ENCODE measurements around the gene TTC39A.

The TTC39A gene

DNA sequence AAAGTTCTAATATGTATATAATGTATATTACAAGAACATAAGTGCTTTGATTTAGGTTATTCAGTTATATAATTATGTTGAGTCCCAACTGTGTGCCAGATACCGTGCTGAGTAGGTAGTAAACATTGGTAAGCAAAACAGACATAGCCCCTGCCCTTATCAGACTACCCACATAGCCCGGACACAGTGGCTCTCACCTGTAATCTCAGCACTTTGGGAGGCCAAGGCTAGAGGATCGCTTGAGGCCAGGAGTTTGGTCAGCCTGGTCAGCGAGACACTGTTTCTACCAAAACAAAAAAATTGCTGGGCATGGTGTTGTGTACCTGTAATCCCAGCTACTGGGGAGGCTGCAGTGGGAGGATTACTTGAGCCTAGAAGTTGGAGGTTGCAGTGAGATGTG lies 63.6 kb downstream of the TTC39A start:
- no peak overlapping the region for H3K4me3 ChIP-seq (ENCODE audit: control insufficient read depth, low read depth, low read length)
- TF ChIP-seq, protein P1, sequence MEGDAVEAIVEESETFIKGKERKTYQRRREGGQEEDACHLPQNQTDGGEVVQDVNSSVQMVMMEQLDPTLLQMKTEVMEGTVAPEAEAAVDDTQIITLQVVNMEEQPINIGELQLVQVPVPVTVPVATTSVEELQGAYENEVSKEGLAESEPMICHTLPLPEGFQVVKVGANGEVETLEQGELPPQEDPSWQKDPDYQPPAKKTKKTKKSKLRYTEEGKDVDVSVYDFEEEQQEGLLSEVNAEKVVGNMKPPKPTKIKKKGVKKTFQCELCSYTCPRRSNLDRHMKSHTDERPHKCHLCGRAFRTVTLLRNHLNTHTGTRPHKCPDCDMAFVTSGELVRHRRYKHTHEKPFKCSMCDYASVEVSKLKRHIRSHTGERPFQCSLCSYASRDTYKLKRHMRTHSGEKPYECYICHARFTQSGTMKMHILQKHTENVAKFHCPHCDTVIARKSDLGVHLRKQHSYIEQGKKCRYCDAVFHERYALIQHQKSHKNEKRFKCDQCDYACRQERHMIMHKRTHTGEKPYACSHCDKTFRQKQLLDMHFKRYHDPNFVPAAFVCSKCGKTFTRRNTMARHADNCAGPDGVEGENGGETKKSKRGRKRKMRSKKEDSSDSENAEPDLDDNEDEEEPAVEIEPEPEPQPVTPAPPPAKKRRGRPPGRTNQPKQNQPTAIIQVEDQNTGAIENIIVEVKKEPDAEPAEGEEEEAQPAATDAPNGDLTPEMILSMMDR (IDR thresholded peaks at IDR 0.05; ENCODE audit: control insufficient read depth, insufficient read depth, low read depth, low read length, missing control alignments), result no peak
- DNase-seq (ENCODE audit: low read depth), result no peak

DNA sequence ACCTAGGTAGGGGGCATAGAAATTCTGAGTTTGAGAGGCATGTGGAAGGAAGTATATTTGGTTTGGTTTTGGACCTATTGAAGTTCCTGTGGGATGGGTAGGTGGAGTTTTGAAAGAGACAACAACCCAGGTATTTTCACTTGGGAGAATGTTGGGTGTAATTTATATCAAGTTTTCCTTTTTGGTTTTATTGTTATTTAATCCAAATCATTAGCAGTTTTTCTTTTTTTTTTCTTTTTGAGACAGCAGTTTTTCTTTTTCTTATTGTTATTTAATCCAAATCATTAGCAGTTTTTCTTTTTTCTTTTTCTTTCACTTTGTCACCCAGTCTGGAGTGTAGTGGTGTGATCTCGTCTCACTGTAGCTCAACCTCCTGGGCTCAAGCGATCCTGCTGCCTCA lies 64.2 kb downstream of the TTC39A start:
- TF ChIP-seq, protein P1 (IDR thresholded peaks at IDR 0.05; ENCODE audit: control insufficient read depth, insufficient read depth, low read depth, low read length, missing control alignments), result no peak
- no peak overlapping the region for H3K4me3 ChIP-seq (ENCODE audit: control insufficient read depth, low read depth, low read length)
- no peak for DNase-seq (ENCODE audit: low read depth)

DNA sequence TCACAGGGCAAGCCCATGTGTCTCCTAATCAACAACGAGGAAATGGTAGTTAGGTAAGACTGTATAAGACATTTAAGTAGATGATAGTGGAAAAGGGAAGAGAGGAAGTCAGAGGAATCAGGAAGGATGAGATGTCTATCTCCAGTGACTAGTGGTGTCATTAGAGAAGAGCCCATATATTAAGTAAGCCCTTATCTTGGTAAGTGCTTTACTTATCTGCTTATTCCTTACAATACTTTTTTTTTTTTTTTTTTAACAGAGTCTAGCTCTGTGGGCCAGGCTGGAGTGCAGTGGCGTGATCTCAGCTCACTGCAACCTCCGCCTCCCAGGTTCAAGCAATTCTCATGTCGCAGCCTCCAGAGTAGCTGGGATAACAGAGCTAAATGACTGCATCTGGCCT lies 64.7 kb downstream of the TTC39A start:
- DNase-seq (ENCODE audit: low read depth), result no peak
- TF ChIP-seq, protein P1 (IDR thresholded peaks at IDR 0.05; ENCODE audit: control insufficient read depth, insufficient read depth, low read depth, low read length, missing control alignments), result no peak

DNA sequence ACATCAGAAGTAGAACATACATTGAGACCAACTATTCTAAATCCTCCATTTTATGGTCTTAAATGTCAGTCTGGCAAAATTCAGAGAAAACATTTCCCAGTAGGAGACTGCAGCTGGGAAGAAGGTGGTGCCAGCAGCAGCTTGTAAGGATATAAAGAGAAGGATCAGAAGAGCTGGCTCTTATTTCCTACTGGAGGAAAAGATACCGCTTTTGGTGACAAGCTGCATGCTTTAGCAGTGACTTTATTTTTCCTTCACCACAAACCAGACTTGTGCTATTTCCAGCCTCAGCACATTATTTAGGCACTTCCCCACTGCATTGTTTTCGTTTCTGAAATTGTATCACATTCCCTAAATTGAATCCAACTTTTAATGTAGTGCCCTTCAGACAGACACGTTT lies 65.9 kb downstream of the TTC39A start:
- TF ChIP-seq, protein P1 (IDR thresholded peaks at IDR 0.05; ENCODE audit: control insufficient read depth, insufficient read depth, low read depth, low read length, missing control alignments), result no peak
- H3K4me3 ChIP-seq (ENCODE audit: control insufficient read depth, low read depth, low read length), result no peak overlapping the region
- DNase-seq (ENCODE audit: low read depth), result peak; percentile 87

More for the DNA sequence above, 64.7 kb downstream of the TTC39A start:
- H3K4me3 ChIP-seq (ENCODE audit: control insufficient read depth, low read depth, low read length), result no peak overlapping the region

DNA sequence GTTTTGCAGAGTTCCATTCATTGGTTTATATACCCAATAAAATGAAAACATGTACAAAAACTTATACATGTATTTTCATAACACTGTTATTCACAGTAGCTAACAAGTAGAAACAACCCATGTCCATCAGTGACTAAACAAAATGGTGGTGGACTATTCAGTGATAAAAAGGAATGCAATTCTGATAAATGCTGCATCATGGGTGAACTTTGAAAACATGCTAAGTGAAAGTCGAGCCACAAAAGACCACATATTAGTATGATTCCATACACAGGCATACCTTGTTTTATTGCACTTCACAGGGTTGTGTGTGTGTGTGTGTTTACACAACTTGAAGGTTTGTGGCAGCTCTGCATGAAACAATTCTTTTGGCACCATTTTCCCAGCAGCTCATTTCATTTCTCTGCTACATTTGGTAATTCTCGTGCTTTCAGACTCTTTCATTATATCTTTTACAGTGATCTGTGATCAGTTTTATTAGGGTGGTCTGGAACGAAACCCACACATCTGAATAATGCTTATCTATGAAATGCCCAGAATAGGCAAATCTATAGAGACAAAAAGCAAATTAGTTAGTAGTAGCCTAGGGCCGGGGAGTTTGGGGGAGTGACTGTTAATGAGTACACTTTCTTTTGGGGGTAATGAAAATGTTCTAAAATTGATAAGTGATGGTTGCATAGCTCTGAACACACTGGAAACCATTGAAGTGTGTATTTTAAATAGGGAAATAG lies 67.0 kb downstream of the TTC39A start:
- H3K4me3 ChIP-seq (ENCODE audit: control insufficient read depth, low read depth, low read length), result no peak overlapping the region
- TF ChIP-seq, protein P1 (IDR thresholded peaks at IDR 0.05; ENCODE audit: control insufficient read depth, insufficient read depth, low read depth, low read length, missing control alignments), result no peak

DNA sequence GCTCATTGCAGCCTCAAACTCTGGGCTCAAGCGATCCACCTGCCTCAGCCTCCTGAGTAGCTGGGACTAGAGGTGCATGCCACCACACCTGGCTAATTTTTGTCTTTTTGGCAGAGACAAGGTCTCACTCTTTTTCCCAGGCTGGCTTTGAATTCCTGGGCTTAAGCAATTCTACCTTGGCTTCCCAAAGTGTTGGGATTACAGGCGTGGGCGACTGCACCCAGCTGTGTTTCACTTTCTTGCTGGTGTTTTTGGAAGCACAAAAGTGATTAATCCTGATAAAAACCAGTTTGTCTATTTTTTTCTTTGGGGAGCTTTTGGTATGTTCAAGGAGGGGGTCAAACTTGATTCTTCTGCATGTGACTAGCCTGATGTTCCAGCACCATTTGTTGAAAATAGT lies 75.0 kb downstream of the TTC39A start:
- TF ChIP-seq, protein P1 (IDR thresholded peaks at IDR 0.05; ENCODE audit: control insufficient read depth, insufficient read depth, low read depth, low read length, missing control alignments), result no peak
- no peak for DNase-seq (ENCODE audit: low read depth)
- no peak overlapping the region for H3K4me3 ChIP-seq (ENCODE audit: control insufficient read depth, low read depth, low read length)

More for the DNA sequence above, 67.0 kb downstream of the TTC39A start:
- no peak for DNase-seq (ENCODE audit: low read depth)

Data from AG09309 (cell line).